NCI-H1092 treated with DMSO at 0.1 percent for 48 hours (cell line): ENCODE measurements around the gene GALNT14.

Source experiments
- DNase-seq: peaks from one replicate; lab custom pipeline; 2025; lab: John Stamatoyannopoulos, UW

GALNT14 gene

GRCh38 chr2:31008561-31009114, 129.6 kb downstream of the GALNT14 start:
- peak; percentile 45 for DNase-seq

- DNase-seq: no peak
Observed at GRCh38 chr2:31004257-31004656, 134.0 kb downstream of the GALNT14 start.

- DNase-seq: no peak
Observed at GRCh38 chr2:31003749-31004148, 134.5 kb downstream of the GALNT14 start.

- no peak for DNase-seq
Observed at GRCh38 chr2:31002537-31003150, 135.6 kb downstream of the GALNT14 start.

GRCh38 chr2:31000970-31001369, 137.3 kb downstream of the GALNT14 start:
- peak; percentile 82 for DNase-seq

GRCh38 chr2:30998672-30999071, 139.6 kb downstream of the GALNT14 start:
- DNase-seq: no peak

GRCh38 chr2:30997979-30998378, 140.3 kb downstream of the GALNT14 start:
- DNase-seq: no peak

- DNase-seq: no peak
Observed at GRCh38 chr2:30994227-30995056, 143.8 kb downstream of the GALNT14 start.

GRCh38 chr2:30992781-30993180, 145.5 kb downstream of the GALNT14 start:
- no peak for DNase-seq

- no peak for DNase-seq
Observed at GRCh38 chr2:30990671-30991070, 147.6 kb downstream of the GALNT14 start.

- no peak for DNase-seq
Observed at GRCh38 chr2:30990176-30990575, 148.1 kb downstream of the GALNT14 start.

GRCh38 chr2:30989746-30990145, 148.5 kb downstream of the GALNT14 start:
- no peak for DNase-seq

GRCh38 chr2:30987566-30987965, 150.7 kb downstream of the GALNT14 start:
- DNase-seq: no peak

- no peak for DNase-seq
Observed at GRCh38 chr2:30986231-30986580, 152.0 kb downstream of the GALNT14 start.

GRCh38 chr2:30985493-30986230, 152.6 kb downstream of the GALNT14 start:
- no peak for DNase-seq

- no peak for DNase-seq
Observed at GRCh38 chr2:30984148-30984547, 154.1 kb downstream of the GALNT14 start.

- DNase-seq: no peak
Observed at GRCh38 chr2:30981510-30981909, 156.7 kb downstream of the GALNT14 start.

- no peak for DNase-seq
Observed at GRCh38 chr2:30981096-30981495, 157.1 kb downstream of the GALNT14 start.

- no peak for DNase-seq
Observed at GRCh38 chr2:30979822-30980245, 158.4 kb downstream of the GALNT14 start.

GRCh38 chr2:30978854-30979253, 159.4 kb downstream of the GALNT14 start:
- DNase-seq: no peak

- DNase-seq: no peak
Observed at GRCh38 chr2:30978044-30978443, 160.2 kb downstream of the GALNT14 start.

- no peak for DNase-seq
Observed at GRCh38 chr2:30975156-30975555, 163.1 kb downstream of the GALNT14 start.

GRCh38 chr2:30974554-30974953, 163.7 kb downstream of the GALNT14 start:
- DNase-seq: no peak
